IPS-20b (cell line): ENCODE data around the gene SMCO3.
A peak's percentile ranks its signal among the peaks of the same experiment; 100 is the strongest.
"Not testable (repeated sequence)": the region's sequence is repeated elsewhere in the genome, so short reads cannot be mapped to it uniquely, and the experiment has no call there.

Experiments used
- H3K27ac ChIP-seq: one replicate; pipeline ENCODE4 v1.5.1; 2013; ENCODE audit warnings: low read length
- H3K27me3 ChIP-seq: 2 replicates; pipeline ENCODE4 v1.6.1; 2013; ENCODE audit warnings: mild to moderate bottlenecking, low read length, inconsistent platforms; ENCODE audit not compliant: insufficient read depth
- H3K36me3 ChIP-seq: 2 replicates; pipeline ENCODE4 v1.6.1; 2013; ENCODE audit warnings: low read depth, mild to moderate bottlenecking, inconsistent platforms, low read length, moderate library complexity; ENCODE audit not compliant: insufficient read depth
- H3K4me1 ChIP-seq: 2 replicates; pipeline ENCODE4 v1.6.1; 2013; ENCODE audit warnings: mild to moderate bottlenecking, control low read depth, inconsistent platforms, low read length, moderate library complexity; ENCODE audit not compliant: insufficient read depth
- H3K4me3 ChIP-seq: 2 replicates; pipeline ENCODE4 v1.5.1; 2013; ENCODE audit warnings: mild to moderate bottlenecking, low read length, inconsistent platforms
- H3K9ac ChIP-seq: 2 replicates; pipeline ENCODE4 v1.6.1; 2013; ENCODE audit warnings: low read depth, mild to moderate bottlenecking, inconsistent platforms, low read length, moderate library complexity
- H3K9me3 ChIP-seq: 2 replicates; pipeline ENCODE4 v1.6.1; 2013; ENCODE audit warnings: mild to moderate bottlenecking, low read depth, low read length, inconsistent platforms; ENCODE audit not compliant: insufficient read depth

Gene SMCO3

DNA sequence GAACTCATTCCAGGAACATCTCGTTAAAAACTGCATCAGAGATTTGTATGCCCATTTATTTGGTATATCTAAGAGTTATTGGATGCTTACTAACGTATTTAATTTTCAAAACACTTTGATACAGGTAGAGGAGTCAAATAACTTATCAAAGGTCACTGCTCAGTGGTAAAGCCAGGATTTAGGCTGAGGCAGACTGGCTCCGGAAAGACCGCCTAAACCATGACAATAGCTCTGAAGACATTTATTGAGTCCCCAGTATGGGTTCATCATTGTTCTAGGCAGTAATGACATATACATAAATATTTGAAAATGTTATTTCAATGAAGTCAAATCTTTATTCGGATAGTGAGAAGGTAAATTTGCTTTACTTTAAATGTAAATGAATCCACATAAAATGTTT, 41.0 kb downstream of the SMCO3 start:
- Histone ChIP-seq H3K36me3 (0 out of 2 replicates have a peak, but pooled peaks cover 1% of the 10 kb centered on the region), H3K9ac (peak overlapping the region; percentile 87; the same call in 1 of the 2 replicates), H3K27ac (no peak overlapping the region)

DNA sequence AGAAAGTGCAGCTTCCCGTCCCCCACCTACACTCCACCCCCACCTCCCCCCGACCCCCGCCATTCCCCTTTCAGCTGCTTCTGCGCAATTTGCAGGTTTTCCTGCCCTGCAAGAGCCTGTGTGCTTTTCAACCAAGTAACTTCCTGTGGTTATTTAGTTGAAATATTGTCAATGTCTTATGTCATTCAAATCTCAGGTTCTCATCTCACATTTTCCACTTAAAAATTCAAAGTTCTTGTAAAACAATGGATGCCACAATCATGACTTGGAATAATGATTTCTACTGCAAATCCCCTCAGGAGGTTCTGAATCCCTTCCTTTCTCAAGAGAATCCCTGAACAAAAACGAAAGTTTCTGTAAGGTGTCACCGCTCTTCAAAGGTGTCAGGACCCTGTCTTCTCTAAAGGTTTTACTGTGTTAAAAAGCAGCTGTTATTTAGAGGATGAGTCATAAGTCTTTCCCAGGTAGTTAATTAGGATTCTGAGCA, 42.3 kb downstream of the SMCO3 start:
- H3K9me3 ChIP-seq = no peaks in the 10 kb centered on the region
- no peaks in the 10 kb centered on the region for H3K27me3 ChIP-seq
- H3K36me3 ChIP-seq = 0 out of 2 replicates have a peak, but pooled peaks cover 8% of the 10 kb centered on the region
- peak overlapping the region; percentile 98 for H3K27ac ChIP-seq
- peak overlapping the region; percentile 98; the same call in 1 of the 2 replicates for H3K9ac ChIP-seq
- H3K4me3 ChIP-seq = peak overlapping the region; percentile 97
- peaks cover 16% of the 10 kb centered on the region; the same call in 1 of the 2 replicates for H3K4me1 ChIP-seq

More for the DNA sequence above, 41.0 kb downstream of the SMCO3 start:
- Histone ChIP-seq H3K27me3 (no peaks in the 10 kb centered on the region), H3K9me3 (no peaks in the 10 kb centered on the region), H3K4me1 (peaks cover 20% of the 10 kb centered on the region; the same call in 1 of the 2 replicates), H3K4me3 (peak overlapping the region; percentile 90; the same call in 1 of the 2 replicates)

GRCh38 chr12:14770496-14771461, 43.2 kb downstream of the SMCO3 start:
- H3K36me3 ChIP-seq = peaks cover 10% of the 10 kb centered on the region; the same call in 1 of the 2 replicates
- H3K27ac ChIP-seq = peak overlapping the region; percentile 98
- H3K4me3 ChIP-seq = peak overlapping the region; percentile 97
- H3K9me3 ChIP-seq = no peaks in the 10 kb centered on the region
- peak overlapping the region; percentile 98 for H3K9ac ChIP-seq
- no peaks in the 10 kb centered on the region for H3K27me3 ChIP-seq
- H3K4me1 ChIP-seq = peaks cover 10% of the 10 kb centered on the region; the same call in 1 of the 2 replicates

DNA sequence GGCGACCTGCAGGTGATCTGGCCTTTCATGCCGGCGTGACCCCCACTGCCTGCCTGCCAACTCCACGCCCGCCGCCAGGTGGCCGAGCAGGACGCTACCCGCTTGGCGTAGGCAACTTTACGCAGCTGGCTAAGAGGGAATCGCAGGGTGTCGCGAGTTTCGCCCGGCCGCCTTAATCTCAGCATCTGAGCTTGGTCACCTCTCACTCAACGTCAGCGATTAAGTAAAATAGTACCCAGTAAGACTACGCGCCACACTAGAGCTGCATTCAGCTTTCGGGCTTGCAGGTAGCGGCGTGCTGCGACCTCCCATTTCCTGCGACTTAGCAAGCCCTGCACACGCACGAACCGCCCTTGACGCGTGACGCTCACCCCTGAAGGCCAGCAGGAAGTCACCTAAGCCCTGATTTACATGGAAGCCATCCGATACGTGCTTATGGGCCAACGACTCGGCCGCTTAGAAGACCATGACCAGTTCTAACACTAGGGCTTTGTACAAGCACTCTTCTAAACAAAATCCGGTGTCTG, 44.0 kb downstream of the SMCO3 start:
- H3K27ac ChIP-seq = peak overlapping the region; percentile 98
- H3K9me3 ChIP-seq = no peaks in the 10 kb centered on the region
- H3K4me3 ChIP-seq = peak overlapping the region; percentile 97
- H3K9ac ChIP-seq = peak overlapping the region; percentile 98
- H3K27me3 ChIP-seq = no peaks in the 10 kb centered on the region
- H3K4me1 ChIP-seq = peaks cover 7% of the 10 kb centered on the region; the same call in 1 of the 2 replicates
- H3K36me3 ChIP-seq = peaks cover 14% of the 10 kb centered on the region; the same call in 1 of the 2 replicates

DNA sequence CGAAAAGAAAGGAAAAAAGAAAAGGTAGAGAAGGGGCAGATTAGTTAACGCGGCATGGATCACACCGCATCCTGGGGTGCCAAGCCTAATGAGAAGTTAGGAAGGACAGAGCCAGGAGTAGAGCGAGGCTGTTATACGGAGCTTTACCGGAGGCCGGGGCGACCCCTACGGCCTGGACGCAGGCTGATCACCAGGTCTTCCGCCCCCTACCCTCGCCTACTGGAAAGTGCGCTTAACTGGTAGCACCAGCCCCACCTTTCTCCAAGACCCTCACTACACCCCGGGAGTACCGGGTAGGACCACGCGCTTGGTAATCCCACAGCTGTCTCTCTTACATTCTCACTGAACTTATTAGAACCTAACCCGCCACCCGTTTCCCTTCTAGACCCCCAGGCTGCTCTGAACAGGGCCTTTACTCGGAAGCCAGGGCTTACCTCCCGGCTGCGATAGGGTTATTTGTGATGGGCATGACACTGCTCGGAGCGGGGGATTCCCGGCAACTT, 44.5 kb downstream of the SMCO3 start:
- Histone ChIP-seq H3K27me3 (no peaks in the 10 kb centered on the region), H3K27ac (no peak overlapping the region)

DNA sequence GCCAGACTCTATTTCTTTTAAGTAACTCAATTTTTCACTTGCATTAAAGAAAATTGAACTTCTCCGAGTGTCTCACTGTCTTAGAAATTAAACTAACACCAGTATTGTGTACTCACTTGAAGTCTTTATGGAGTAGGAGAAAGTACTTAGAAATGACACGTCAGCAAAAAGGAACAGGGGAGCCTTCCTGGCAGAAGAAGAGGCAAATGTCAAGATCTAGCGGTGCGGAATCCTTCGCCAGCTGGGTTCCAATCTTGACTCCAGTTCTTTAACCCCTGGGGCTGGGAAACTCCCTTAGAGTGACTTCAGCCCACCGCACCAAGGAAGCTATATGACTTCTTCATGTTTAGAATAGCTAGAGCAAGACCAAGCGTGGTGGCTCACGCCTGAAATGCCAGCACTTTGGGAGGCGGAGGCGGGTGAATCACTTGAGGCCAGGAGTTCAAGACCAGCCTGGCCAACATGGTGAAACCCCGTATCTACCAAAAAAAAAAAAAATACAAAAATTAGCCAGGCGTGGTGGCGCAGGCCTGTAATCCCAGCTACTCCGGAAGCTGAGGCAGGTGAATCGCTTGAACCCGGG, 45.1 kb downstream of the SMCO3 start:
- Histone ChIP-seq H3K27me3 (no peaks in the 10 kb centered on the region), H3K27ac (no peak overlapping the region), H3K9me3 (no peaks in the 10 kb centered on the region), H3K4me3 (peak overlapping the region; percentile 97), H3K4me1 (peaks cover 7% of the 10 kb centered on the region; the same call in 1 of the 2 replicates), H3K36me3 (peaks cover 14% of the 10 kb centered on the region; the same call in 1 of the 2 replicates), H3K9ac (peak overlapping the region; percentile 98; the same call in 1 of the 2 replicates)

More for the DNA sequence above, 44.5 kb downstream of the SMCO3 start:
- Histone ChIP-seq H3K9me3 (no peaks in the 10 kb centered on the region), H3K4me3 (peak overlapping the region; percentile 97), H3K9ac (peak overlapping the region; percentile 98), H3K36me3 (peaks cover 14% of the 10 kb centered on the region; the same call in 1 of the 2 replicates), H3K4me1 (peaks cover 7% of the 10 kb centered on the region; the same call in 1 of the 2 replicates)

GRCh38 chr12:14767617-14768016, 46.4 kb downstream of the SMCO3 start:
- Histone ChIP-seq H3K4me1 (peaks cover 7% of the 10 kb centered on the region; the same call in 1 of the 2 replicates), H3K9ac (no peak overlapping the region), H3K27me3 (no peaks in the 10 kb centered on the region), H3K36me3 (peaks cover 14% of the 10 kb centered on the region; the same call in 1 of the 2 replicates), H3K27ac (no peak overlapping the region), H3K9me3 (no peaks in the 10 kb centered on the region), H3K4me3 (peak overlapping the region; percentile 97; the same call in 1 of the 2 replicates)

DNA sequence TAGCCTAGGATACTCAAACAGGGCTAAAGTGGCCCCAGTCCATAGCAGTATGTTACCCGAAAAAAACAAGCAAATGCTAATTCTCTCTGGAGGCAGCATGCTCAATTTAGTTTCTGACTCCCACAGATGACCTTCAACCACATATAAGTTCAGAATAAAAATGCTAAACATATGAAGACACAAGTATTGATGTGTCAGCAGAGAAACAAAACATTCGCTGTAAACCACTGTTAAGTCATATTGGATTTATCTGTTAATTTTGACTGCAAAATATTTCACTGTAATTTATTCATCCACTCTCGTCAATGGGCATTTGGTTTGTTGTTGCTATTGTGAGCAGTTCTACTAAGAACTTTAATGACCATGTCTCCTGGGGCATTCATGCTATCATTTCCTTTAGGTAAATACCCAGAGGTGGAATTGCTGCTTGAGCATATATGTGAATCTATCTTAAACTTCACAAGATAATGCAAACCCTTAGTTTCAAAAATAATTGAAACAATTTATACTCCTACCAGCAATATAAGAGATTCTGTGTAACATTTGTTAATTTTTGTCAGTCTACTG, 47.2 kb downstream of the SMCO3 start:
- H3K4me1 ChIP-seq = peaks cover 1% of the 10 kb centered on the region; the same call in 1 of the 2 replicates
- no peak overlapping the region; the same call in 1 of the 2 replicates for H3K4me3 ChIP-seq
- H3K9ac ChIP-seq = no peak overlapping the region
- H3K27ac ChIP-seq = no peak overlapping the region
- peaks cover 14% of the 10 kb centered on the region; the same call in 1 of the 2 replicates for H3K36me3 ChIP-seq
- H3K9me3 ChIP-seq = no peaks in the 10 kb centered on the region
- H3K27me3 ChIP-seq = no peaks in the 10 kb centered on the region

GRCh38 chr12:14766020-14766419, 48.0 kb downstream of the SMCO3 start:
- not testable (repeated sequence) for H3K9me3 ChIP-seq, H3K4me3 ChIP-seq, H3K27ac ChIP-seq, H3K9ac ChIP-seq, H3K27me3 ChIP-seq, H3K4me1 ChIP-seq
- H3K36me3 ChIP-seq = peaks cover 14% of the 10 kb centered on the region; the same call in 1 of the 2 replicates

GRCh38 chr12:14765398-14765797, 48.6 kb downstream of the SMCO3 start:
- H3K27me3 ChIP-seq = no peaks in the 10 kb centered on the region
- no peak overlapping the region for H3K9ac ChIP-seq
- no peak overlapping the region for H3K27ac ChIP-seq
- no peaks in the 10 kb centered on the region; the same call in 1 of the 2 replicates for H3K4me1 ChIP-seq
- peaks cover 14% of the 10 kb centered on the region; the same call in 1 of the 2 replicates for H3K36me3 ChIP-seq
- H3K9me3 ChIP-seq = no peaks in the 10 kb centered on the region
- H3K4me3 ChIP-seq = no peak overlapping the region
